HFFc6 (cell line): ENCODE data around the gene IFT122. TPM values are rescaled to one million over a fixed set of nuclear protein-coding genes. Genes with fewer than 3 reads are reported as not detected.

Source experiments
- DNase-seq: peaks from one replicate; pipeline ENCODE4 v3.0.0-alpha.2; 2018
- H3K27ac Mint-ChIP-seq: 2 replicates; pipeline ENCODE4 v1.8.0; 2020; ENCODE audit warnings: mild to moderate bottlenecking, mixed read lengths
- H3K27me3 Mint-ChIP-seq: 2 replicates; pipeline ENCODE4 v1.8.0; 2021; ENCODE audit warnings: mild to moderate bottlenecking, moderate library complexity, mixed read lengths; ENCODE audit not compliant: insufficient read depth
- H3K36me3 Mint-ChIP-seq: 2 replicates; pipeline ENCODE4 v1.8.0; 2021; ENCODE audit warnings: low read depth, mixed read lengths
- H3K4me1 Mint-ChIP-seq: 2 replicates; pipeline ENCODE4 v1.8.0; 2020; ENCODE audit warnings: low read depth, mixed read lengths
- H3K4me3 Mint-ChIP-seq: 2 replicates; pipeline ENCODE4 v1.8.0; 2020; ENCODE audit warnings: mild to moderate bottlenecking, moderate library complexity, mixed read lengths
- H3K9me3 Mint-ChIP-seq: 2 replicates; pipeline ENCODE4 v1.8.0; 2020; ENCODE audit warnings: mild to moderate bottlenecking, mixed read lengths
- total RNA-seq, 6 experiments: library from RNA; stranded (reverse); fragmentation: NEBNext Ultra II Directional; extraction: Animal tissue kit (Norgen Biotek cat#: 25700); gene quantifications; 2 replicates in 1 of 6; 3 replicates in 5 of 6; pipeline ENCODE4 v1.2.3, GENCODE V29; 2021
- TF ChIP-seq, protein P1 (sequence below): fragments of 200-600 bp; sonication (generic); IDR thresholded peaks from 2 replicates; pipeline ENCODE4 v1.5.0; 2021; ENCODE audit warnings: antibody characterized with exemption, mild to moderate bottlenecking

Gene IFT122
- total RNA-seq, 6 experiments from 2014 or later: 12.2 to 18.8 (median 18.2) TPM

GRCh38 chr3:129519449-129519848, 79.4 kb downstream of the IFT122 start:
- Mint-ChIP-seq H3K27me3 (no peaks in the 10 kb centered on the region; the same call in 1 of the 2 replicates), H3K4me3 (no peak overlapping the region), H3K9me3 (no peaks in the 10 kb centered on the region), H3K4me1 (peaks cover 9% of the 10 kb centered on the region; the same call in 1 of the 2 replicates), H3K27ac (no peak overlapping the region), H3K36me3 (peaks cover 13% of the 10 kb centered on the region; the same call in 1 of the 2 replicates)
- TF ChIP-seq, protein P1, sequence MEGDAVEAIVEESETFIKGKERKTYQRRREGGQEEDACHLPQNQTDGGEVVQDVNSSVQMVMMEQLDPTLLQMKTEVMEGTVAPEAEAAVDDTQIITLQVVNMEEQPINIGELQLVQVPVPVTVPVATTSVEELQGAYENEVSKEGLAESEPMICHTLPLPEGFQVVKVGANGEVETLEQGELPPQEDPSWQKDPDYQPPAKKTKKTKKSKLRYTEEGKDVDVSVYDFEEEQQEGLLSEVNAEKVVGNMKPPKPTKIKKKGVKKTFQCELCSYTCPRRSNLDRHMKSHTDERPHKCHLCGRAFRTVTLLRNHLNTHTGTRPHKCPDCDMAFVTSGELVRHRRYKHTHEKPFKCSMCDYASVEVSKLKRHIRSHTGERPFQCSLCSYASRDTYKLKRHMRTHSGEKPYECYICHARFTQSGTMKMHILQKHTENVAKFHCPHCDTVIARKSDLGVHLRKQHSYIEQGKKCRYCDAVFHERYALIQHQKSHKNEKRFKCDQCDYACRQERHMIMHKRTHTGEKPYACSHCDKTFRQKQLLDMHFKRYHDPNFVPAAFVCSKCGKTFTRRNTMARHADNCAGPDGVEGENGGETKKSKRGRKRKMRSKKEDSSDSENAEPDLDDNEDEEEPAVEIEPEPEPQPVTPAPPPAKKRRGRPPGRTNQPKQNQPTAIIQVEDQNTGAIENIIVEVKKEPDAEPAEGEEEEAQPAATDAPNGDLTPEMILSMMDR: no peak
- DNase-seq: no peak

DNA sequence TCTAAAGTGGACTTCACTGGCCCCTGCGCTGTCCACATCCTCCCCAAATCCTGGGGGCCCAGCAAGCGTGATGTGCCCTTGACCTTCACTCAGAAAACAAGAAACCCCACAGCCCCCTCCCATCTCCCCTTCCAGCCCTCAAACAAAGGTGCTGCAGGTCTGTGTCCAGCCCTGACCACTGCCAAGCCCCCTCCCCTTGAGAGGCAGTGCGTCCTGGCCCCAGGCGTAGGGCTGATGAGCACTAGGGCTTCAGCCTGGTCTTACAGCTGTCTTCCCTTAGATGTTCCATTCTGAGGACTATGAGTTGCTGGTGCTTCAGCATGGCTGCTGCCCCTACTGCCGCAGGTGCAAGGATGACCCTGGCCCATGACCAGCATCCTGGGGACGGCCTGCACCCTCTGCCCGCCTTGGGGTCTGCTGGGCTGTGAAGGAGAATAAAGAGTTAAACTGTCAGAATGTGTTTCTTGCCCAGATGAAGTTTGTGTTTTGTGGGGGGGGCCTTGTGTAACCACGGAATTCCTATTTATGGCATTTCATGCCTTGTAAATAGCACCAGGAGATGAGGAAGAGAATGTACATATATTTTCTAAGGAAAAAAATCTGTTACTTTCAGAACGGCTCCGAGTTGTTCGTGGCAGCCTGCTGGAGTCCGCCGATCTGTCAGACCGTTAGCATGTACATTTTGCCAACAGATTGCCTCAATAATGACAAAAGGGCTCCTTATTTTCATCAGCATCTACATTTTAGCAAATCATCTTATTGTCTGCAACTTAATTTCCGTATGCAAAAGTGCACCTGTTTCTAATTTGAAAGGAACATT, 80.1 kb downstream of the IFT122 start:
- Mint-ChIP-seq H3K9me3 (no peaks in the 10 kb centered on the region), H3K4me1 (peaks cover 12% of the 10 kb centered on the region; the same call in 1 of the 2 replicates), H3K27me3 (no peaks in the 10 kb centered on the region; the same call in 1 of the 2 replicates), H3K36me3 (peaks cover 13% of the 10 kb centered on the region; the same call in 1 of the 2 replicates), H3K4me3 (no peak overlapping the region), H3K27ac (no peak overlapping the region)
- DNase-seq: no peak
- TF ChIP-seq, protein P1: no peak

- TF ChIP-seq, protein P1: no peak
Measured at GRCh38 chr3:129520960-129521359, 80.9 kb downstream of the IFT122 start.

GRCh38 chr3:129521611-129522010, 81.6 kb downstream of the IFT122 start:
- H3K9me3 Mint-ChIP-seq: no peaks in the 10 kb centered on the region
- H3K4me1 Mint-ChIP-seq: peaks cover 23% of the 10 kb centered on the region

More at GRCh38 chr3:129520960-129521359, 80.9 kb downstream of the IFT122 start:
- H3K4me3 Mint-ChIP-seq: no peak overlapping the region
- H3K27me3 Mint-ChIP-seq: no peaks in the 10 kb centered on the region; the same call in 1 of the 2 replicates
- H3K4me1 Mint-ChIP-seq: peaks cover 19% of the 10 kb centered on the region
- H3K27ac Mint-ChIP-seq: no peak overlapping the region
- H3K9me3 Mint-ChIP-seq: no peaks in the 10 kb centered on the region
- peaks cover 13% of the 10 kb centered on the region; the same call in 1 of the 2 replicates for H3K36me3 Mint-ChIP-seq
- no peak for DNase-seq

DNA sequence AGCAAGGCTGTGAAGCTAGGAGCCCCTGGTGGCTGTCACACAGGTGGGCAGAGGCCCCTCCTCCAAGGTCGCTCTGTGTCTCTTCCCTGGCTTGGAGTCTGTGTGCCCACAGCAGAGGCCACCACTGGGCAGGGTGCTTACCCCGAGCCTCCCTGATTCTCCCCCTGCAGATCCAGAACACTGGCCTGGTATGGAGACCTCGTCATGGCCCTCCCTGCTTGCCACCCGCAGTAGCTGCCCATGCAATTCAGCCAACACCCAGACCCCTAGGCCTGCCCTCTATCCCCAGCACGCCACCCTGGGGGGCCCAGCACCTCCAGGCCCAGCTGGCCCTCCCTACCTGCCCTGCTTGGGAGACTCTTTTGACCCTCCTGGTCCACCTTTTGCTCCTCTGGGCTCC, 82.9 kb downstream of the IFT122 start:
- Mint-ChIP-seq H3K9me3 (no peaks in the 10 kb centered on the region), H3K4me3 (no peak overlapping the region), H3K4me1 (peaks cover 23% of the 10 kb centered on the region), H3K36me3 (peaks cover 4% of the 10 kb centered on the region; the same call in 1 of the 2 replicates), H3K27me3 (no peaks in the 10 kb centered on the region; the same call in 1 of the 2 replicates), H3K27ac (no peak overlapping the region)
- TF ChIP-seq, protein P1: no peak
- no peak for DNase-seq

More at GRCh38 chr3:129521611-129522010, 81.6 kb downstream of the IFT122 start:
- H3K27me3 Mint-ChIP-seq: no peaks in the 10 kb centered on the region; the same call in 1 of the 2 replicates
- TF ChIP-seq, protein P1: no peak
- H3K36me3 Mint-ChIP-seq: peaks cover 12% of the 10 kb centered on the region; the same call in 1 of the 2 replicates
- no peak for DNase-seq
- H3K4me3 Mint-ChIP-seq: no peak overlapping the region
- no peak overlapping the region for H3K27ac Mint-ChIP-seq
